SK-N-MC (cell line): ENCODE results near the gene CAMTA1.

ENCODE experiments used
- EZH2 ChIP-seq: fragments of 200-600 bp; sonication (generic); IDR thresholded peaks from one replicate; pipeline ENCODE4 v1.6.1; 2017; ENCODE audit warnings: antibody characterized with exemption
- POLR2AphosphoS5 ChIP-seq: IDR thresholded peaks from 2 replicates; pipeline ENCODE4 v1.6.1; 2012; ENCODE audit warnings: mild to moderate bottlenecking, low read depth, low read length, borderline replicate concordance

GRCh38 chr1:6858596-6858995 is 73.3 kb downstream of the CAMTA1 start:
- TF ChIP-seq POLR2AphosphoS5 (no peak), EZH2 (no peak)
